ENCODE results near the gene DLK2.

Gene DLK2

GRCh38 chr6:43489277-43490072 is 34.1 kb upstream of the DLK2 start:
- Mint-ChIP-seq H3K27ac (peak overlapping the region; percentile 66), H3K27me3 (ENCODE audit: low read depth, poor library complexity) (no peaks in the 10 kb centered on the region), H3K36me3 (ENCODE audit: low read depth) (no peaks in the 10 kb centered on the region), H3K4me3 (no peak overlapping the region), H3K9me3 (no peaks in the 10 kb centered on the region), H3K4me1 (peaks cover 15% of the 10 kb centered on the region)
- no peak for DNase-seq
- TF ChIP-seq CTCF (IDR thresholded peaks at IDR 0.05) = no peak

- Mint-ChIP-seq H3K4me1 (peaks cover 15% of the 10 kb centered on the region), H3K27me3 (ENCODE audit: low read depth, poor library complexity) (no peaks in the 10 kb centered on the region)
- no peak for DNase-seq
Observed at GRCh38 chr6:43488667-43489276, 33.4 kb upstream of the DLK2 start.

GRCh38 chr6:43481591-43482236 is 26.4 kb upstream of the DLK2 start:
- Mint-ChIP-seq H3K36me3 (ENCODE audit: low read depth) (peaks cover 6% of the 10 kb centered on the region), H3K4me1 (peaks cover 50% of the 10 kb centered on the region), H3K4me3 (no peak overlapping the region), H3K27ac (no peak overlapping the region), H3K9me3 (no peaks in the 10 kb centered on the region), H3K27me3 (ENCODE audit: low read depth, poor library complexity) (peaks cover 9% of the 10 kb centered on the region)
- TF ChIP-seq CTCF (IDR thresholded peaks at IDR 0.05) = no peak
- DNase-seq = no peak

More at GRCh38 chr6:43488667-43489276, 33.4 kb upstream of the DLK2 start:
- no peak overlapping the region for H3K4me3 Mint-ChIP-seq
- no peaks in the 10 kb centered on the region for H3K9me3 Mint-ChIP-seq
- H3K36me3 Mint-ChIP-seq (ENCODE audit: low read depth) = no peaks in the 10 kb centered on the region
- no peak overlapping the region for H3K27ac Mint-ChIP-seq
- TF ChIP-seq CTCF (IDR thresholded peaks at IDR 0.05) = no peak

GRCh38 chr6:43481075-43481474 is 25.7 kb upstream of the DLK2 start:
- no peak overlapping the region for H3K4me3 Mint-ChIP-seq

GRCh38 chr6:43478008-43478372 is 22.6 kb upstream of the DLK2 start:
- TF ChIP-seq CTCF (IDR thresholded peaks at IDR 0.05) = no peak
- Mint-ChIP-seq H3K9me3 (no peaks in the 10 kb centered on the region), H3K4me3 (peak overlapping the region; percentile 92), H3K4me1 (peaks cover 65% of the 10 kb centered on the region), H3K27me3 (ENCODE audit: low read depth, poor library complexity) (peaks cover 9% of the 10 kb centered on the region), H3K36me3 (ENCODE audit: low read depth) (peaks cover under 1% of the 10 kb centered on the region), H3K27ac (peak overlapping the region; percentile 81)
- no peak for DNase-seq

More at GRCh38 chr6:43481075-43481474, 25.7 kb upstream of the DLK2 start:
- H3K36me3 Mint-ChIP-seq (ENCODE audit: low read depth) = peaks cover 6% of the 10 kb centered on the region
- peaks cover 55% of the 10 kb centered on the region for H3K4me1 Mint-ChIP-seq
- no peaks in the 10 kb centered on the region for H3K9me3 Mint-ChIP-seq
- TF ChIP-seq CTCF (IDR thresholded peaks at IDR 0.05) = no peak
- no peak overlapping the region for H3K27ac Mint-ChIP-seq
- H3K27me3 Mint-ChIP-seq (ENCODE audit: low read depth, poor library complexity) = peaks cover 9% of the 10 kb centered on the region
- DNase-seq = no peak
